CD8-positive, alpha-beta memory T cell (primary cell): ENCODE data around the gene ARHGAP25. TPM values are rescaled to one million over a fixed set of nuclear protein-coding genes. Genes with fewer than 3 reads are reported as not detected.
A peak's percentile ranks its signal among the peaks of the same experiment; 100 is the strongest.

Experiments used
- CTCF ChIA-PET: fragments of 350-600 bp; sonication (Branson Sonifier 250); formaldehyde crosslinking; loops from one replicate; lab custom pipeline; 2021; ENCODE audit warnings: antibody characterized with exemption; lab: Charles Lee
- POLR2A ChIA-PET: fragments of 350-600 bp; sonication (Branson Sonifier 250); formaldehyde crosslinking; loops from one replicate; lab custom pipeline; 2021; ENCODE audit warnings: antibody characterized with exemption; lab: Charles Lee
- DNase-seq, 5 donors: peaks; one replicate each; pipeline versions ENCODE4 v3.0.0 to v3.0.0-alpha.2; 2020 to 2022; ENCODE audit warnings: mixed read lengths in 1 of 5
- H3K27ac ChIP-seq: one replicate; pipeline ENCODE4 v1.7.0; 2013; ENCODE audit warnings: low read depth, mild to moderate bottlenecking, low read length, moderate library complexity
- H3K27me3 ChIP-seq: 2 replicates; pipeline ENCODE4 v1.7.0; 2013; ENCODE audit warnings: low read length, mild to moderate bottlenecking; ENCODE audit not compliant: insufficient read depth, poor library complexity, severe bottlenecking
- H3K36me3 ChIP-seq: 2 replicates; pipeline ENCODE4 v1.7.0; 2013; ENCODE audit warnings: mild to moderate bottlenecking, low read length, moderate library complexity; ENCODE audit not compliant: insufficient read depth
- H3K4me1 ChIP-seq: 2 replicates; pipeline ENCODE4 v1.7.0; 2013; ENCODE audit warnings: mild to moderate bottlenecking, low read length, moderate library complexity; ENCODE audit not compliant: insufficient read depth
- H3K4me3 ChIP-seq: 2 replicates; pipeline ENCODE4 v1.7.0; 2013; ENCODE audit warnings: mild to moderate bottlenecking, low read length
- H3K9me3 ChIP-seq: 2 replicates; pipeline ENCODE4 v1.7.0; 2013; ENCODE audit warnings: mild to moderate bottlenecking, low read length
- H3K27ac Mint-ChIP-seq, 8 donors: one replicate each; pipeline ENCODE4 v1.8.0; 2020 to 2021; ENCODE audit warnings: mixed read lengths in 8 of 8, mild to moderate bottlenecking in 6 of 8, inconsistent platforms in 3 of 8, moderate library complexity in 3 of 8
- H3K27me3 Mint-ChIP-seq, 2 donors: one replicate each; pipeline ENCODE4 v1.8.0; 2020 to 2021; ENCODE audit warnings: mixed read lengths in 2 of 2, mild to moderate bottlenecking in 1 of 2, moderate library complexity in 1 of 2
- H3K36me3 Mint-ChIP-seq, 3 donors: one replicate each; pipeline ENCODE4 v1.8.0; 2020 to 2021; ENCODE audit warnings: mixed read lengths in 3 of 3, inconsistent platforms in 1 of 3, mild to moderate bottlenecking in 1 of 3
- H3K4me1 Mint-ChIP-seq, 3 donors: one replicate each; pipeline ENCODE4 v1.8.0; 2020 to 2021; ENCODE audit warnings: mixed read lengths in 3 of 3, inconsistent platforms in 1 of 3, mild to moderate bottlenecking in 1 of 3
- H3K4me3 Mint-ChIP-seq, 7 donors: one replicate each; pipeline ENCODE4 v1.8.0; 2020 to 2021; ENCODE audit warnings: mixed read lengths in 7 of 7, mild to moderate bottlenecking in 6 of 7, moderate library complexity in 4 of 7, inconsistent platforms in 2 of 7
- H3K9me3 Mint-ChIP-seq, 5 donors: one replicate each; pipeline ENCODE4 v1.8.0; 2020 to 2022; ENCODE audit warnings: mixed read lengths in 5 of 5, mild to moderate bottlenecking in 3 of 5, moderate library complexity in 2 of 5, inconsistent platforms in 1 of 5
- polyA plus RNA-seq: library from polyadenylated mRNA; unstranded; fragments of 300-500 nt; fragmentation: Illumina TruSeq; gene quantifications from one replicate; pipeline ENCODE4 v1.2.3, GENCODE V29; 2021
- total RNA-seq, 2 experiments: library from RNA; stranded (reverse); gene quantifications; one replicate each; pipeline ENCODE4 v1.2.3, GENCODE V29; 2021

Gene ARHGAP25
- total and polyA plus RNA-seq, 3 experiments from 2014 or later, result 74.7 to 200 (median 75.2) TPM

DNA sequence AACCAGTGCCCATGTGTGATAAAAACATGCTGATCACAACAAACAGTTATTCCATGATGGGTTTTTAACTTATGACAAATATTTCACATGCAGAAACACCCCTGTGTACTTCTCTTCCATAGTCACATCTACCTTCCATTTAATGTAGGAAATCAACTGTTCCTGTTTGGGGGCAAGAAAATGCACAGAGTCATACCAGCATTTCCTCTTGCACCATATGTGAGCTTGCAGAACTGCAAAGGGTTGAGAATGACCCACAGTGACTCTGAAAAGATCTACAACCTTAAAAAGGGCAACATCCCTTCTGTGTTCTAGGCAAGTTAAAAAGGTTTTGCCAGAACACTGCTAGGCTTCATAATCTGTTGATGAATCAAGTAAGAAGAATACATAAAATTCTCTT, 126.7 kb downstream of the ARHGAP25 start:
- Histone ChIP-seq H3K4me1 (no peaks in the 10 kb centered on the region), H3K9me3 (no peaks in the 10 kb centered on the region), H3K36me3 (no peaks in the 10 kb centered on the region), H3K27me3 (no peaks in the 10 kb centered on the region), H3K27ac (no peak overlapping the region), H3K4me3 (no peak overlapping the region)
- H3K27me3 Mint-ChIP-seq, result no peaks in the 10 kb centered on the region
- DNase-seq, result no peak
- ChIA-PET CTCF (no interaction called here), POLR2A (no interaction called here)
- no peak overlapping the region for H3K4me3 Mint-ChIP-seq
- no peaks in the 10 kb centered on the region for H3K9me3 Mint-ChIP-seq
- no peaks in the 10 kb centered on the region for H3K4me1 Mint-ChIP-seq
- no peak overlapping the region for H3K27ac Mint-ChIP-seq
- H3K36me3 Mint-ChIP-seq, result no peaks in the 10 kb centered on the region

DNA sequence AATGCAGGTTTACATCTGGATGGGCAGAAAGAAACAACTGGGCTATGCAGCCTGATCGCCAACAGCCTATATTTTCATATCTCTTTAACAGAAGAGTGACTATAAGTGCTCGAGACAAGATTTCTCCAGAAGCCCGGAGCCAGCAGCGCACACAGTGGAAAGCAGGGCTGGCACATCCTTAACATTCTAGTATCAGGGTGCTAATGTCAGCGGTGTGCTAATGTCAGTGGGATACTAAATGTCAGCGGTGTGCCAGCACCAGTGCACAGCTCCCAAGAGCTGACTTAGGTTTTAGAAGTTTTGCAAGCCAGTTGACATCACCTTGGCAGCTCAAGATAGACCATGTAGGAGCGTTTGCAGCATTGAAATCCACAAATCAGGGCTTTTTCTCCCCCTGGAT, 128.3 kb downstream of the ARHGAP25 start:
- no peaks in the 10 kb centered on the region for H3K4me1 ChIP-seq
- no peaks in the 10 kb centered on the region for H3K9me3 Mint-ChIP-seq
- H3K4me3 Mint-ChIP-seq, result no peak overlapping the region
- H3K4me3 ChIP-seq, result no peak overlapping the region
- H3K27me3 Mint-ChIP-seq, result no peaks in the 10 kb centered on the region
- ChIA-PET CTCF (no interaction called here), POLR2A (no interaction called here)
- no peaks in the 10 kb centered on the region for H3K9me3 ChIP-seq
- no peaks in the 10 kb centered on the region for H3K27me3 ChIP-seq
- H3K4me1 Mint-ChIP-seq, result no peaks in the 10 kb centered on the region
- no peaks in the 10 kb centered on the region for H3K36me3 ChIP-seq
- no peaks in the 10 kb centered on the region for H3K36me3 Mint-ChIP-seq
- H3K27ac Mint-ChIP-seq, result no peak overlapping the region
- H3K27ac ChIP-seq, result no peak overlapping the region
- DNase-seq, result no peak

DNA sequence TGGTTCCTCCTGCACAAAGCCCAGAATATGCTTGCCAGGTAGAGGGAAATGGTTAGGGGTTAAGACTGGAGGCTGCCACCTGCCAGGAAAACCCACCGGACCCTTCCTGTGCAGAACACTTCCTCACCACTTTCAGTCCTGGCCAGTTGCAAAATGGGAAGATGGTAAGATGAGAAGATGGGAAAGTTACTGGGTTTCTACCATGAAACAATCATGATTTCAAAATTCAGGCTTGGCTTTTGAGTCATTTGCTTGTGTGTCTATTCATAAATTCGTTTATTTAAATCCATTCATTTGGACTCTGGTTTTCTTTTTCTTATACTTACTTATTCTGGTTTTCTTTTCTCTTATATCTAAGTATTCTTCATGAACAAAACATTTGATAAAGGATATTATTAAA, 129.4 kb downstream of the ARHGAP25 start:
- Histone ChIP-seq H3K4me1 (no peaks in the 10 kb centered on the region), H3K27me3 (no peaks in the 10 kb centered on the region), H3K36me3 (no peaks in the 10 kb centered on the region), H3K9me3 (no peaks in the 10 kb centered on the region), H3K27ac (no peak overlapping the region), H3K4me3 (no peak overlapping the region)
- peak overlapping the region in 2 of 8 donors; percentile 26 to 27 for H3K27ac Mint-ChIP-seq
- H3K27me3 Mint-ChIP-seq, result no peaks in the 10 kb centered on the region
- no peaks in the 10 kb centered on the region for H3K9me3 Mint-ChIP-seq
- ChIA-PET CTCF (no interaction called here), POLR2A (no interaction called here)
- no peak overlapping the region for H3K4me3 Mint-ChIP-seq
- H3K4me1 Mint-ChIP-seq, result no peaks in the 10 kb centered on the region
- DNase-seq, result no peak
- H3K36me3 Mint-ChIP-seq, result no peaks in the 10 kb centered on the region

GRCh38 chr2:68865108-68865507, 130.5 kb downstream of the ARHGAP25 start:
- POLR2A ChIA-PET, result no interaction called here
- DNase-seq, result no peak
- no peak overlapping the region for H3K27ac Mint-ChIP-seq
- Histone ChIP-seq H3K9me3 (no peaks in the 10 kb centered on the region), H3K4me3 (no peak overlapping the region), H3K36me3 (no peaks in the 10 kb centered on the region), H3K27me3 (no peaks in the 10 kb centered on the region), H3K27ac (no peak overlapping the region), H3K4me1 (no peaks in the 10 kb centered on the region)
- no peaks in the 10 kb centered on the region for H3K9me3 Mint-ChIP-seq
- no peak overlapping the region for H3K4me3 Mint-ChIP-seq
- H3K27me3 Mint-ChIP-seq, result no peaks in the 10 kb centered on the region
- CTCF ChIA-PET, result no interaction called here
- no peaks in the 10 kb centered on the region for H3K4me1 Mint-ChIP-seq
- no peaks in the 10 kb centered on the region for H3K36me3 Mint-ChIP-seq

DNA sequence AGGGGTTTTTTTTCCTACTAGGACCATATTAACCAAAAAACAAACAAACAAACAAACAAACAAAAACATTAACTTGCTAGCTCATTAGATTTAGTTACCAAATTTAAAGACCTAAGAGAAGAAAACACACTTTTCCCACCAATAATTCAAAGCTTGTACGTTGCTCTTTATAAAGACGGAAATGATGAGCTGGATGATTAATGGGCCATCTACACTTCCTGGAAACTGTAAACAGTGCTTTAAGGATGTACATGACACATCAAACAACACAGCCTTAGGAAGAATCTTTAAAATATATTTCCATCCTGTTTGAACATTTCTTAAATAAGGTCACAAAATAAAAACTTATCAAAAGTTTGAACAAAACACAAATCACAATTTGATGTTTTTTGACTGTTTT, 135.6 kb downstream of the ARHGAP25 start:
- CTCF ChIA-PET, result interaction anchor here (1.1 kb wide), 1 partner anchor 16 kb away, joined by 3 read pairs; no protein-coding TSS in a partner anchor
- Mint-ChIP-seq H3K27me3 (no peaks in the 10 kb centered on the region), H3K36me3 (no peaks in the 10 kb centered on the region), H3K4me3 (no peak overlapping the region), H3K27ac (no peak overlapping the region), H3K9me3 (no peaks in the 10 kb centered on the region), H3K4me1 (no peaks in the 10 kb centered on the region)
- Histone ChIP-seq H3K4me1 (no peaks in the 10 kb centered on the region), H3K36me3 (no peaks in the 10 kb centered on the region), H3K4me3 (no peak overlapping the region), H3K9me3 (no peaks in the 10 kb centered on the region), H3K27me3 (no peaks in the 10 kb centered on the region), H3K27ac (no peak overlapping the region)
- POLR2A ChIA-PET, result no interaction called here
- no peak for DNase-seq

DNA sequence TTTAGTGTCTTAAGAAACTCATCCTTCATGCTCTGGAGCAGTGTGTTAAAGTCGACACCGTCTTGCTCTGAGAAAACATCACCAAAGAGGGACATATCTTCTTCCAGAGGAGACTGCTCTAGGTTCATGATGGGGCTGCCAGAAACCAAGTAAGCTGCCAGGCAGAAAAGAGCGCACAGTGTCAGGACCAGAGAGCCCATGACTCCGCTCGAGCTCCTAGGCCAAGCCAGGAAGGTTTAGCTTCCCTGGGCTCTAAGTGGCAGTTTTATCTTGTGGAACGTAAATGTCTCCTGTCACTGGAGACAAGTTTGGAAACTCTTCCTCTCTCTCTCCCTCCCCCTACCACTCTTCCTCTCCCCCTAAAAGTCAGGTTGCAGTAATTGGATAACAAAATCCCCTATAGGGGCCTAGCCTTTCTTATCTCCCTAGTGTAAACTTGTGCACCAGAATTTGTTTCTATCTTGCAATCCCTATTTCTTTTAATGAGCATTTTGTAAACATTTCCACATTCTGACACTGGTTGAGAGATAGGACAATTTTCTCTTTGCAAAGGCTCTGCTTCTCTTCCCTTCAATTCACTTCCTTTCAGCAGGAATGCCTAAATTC, 136.7 kb downstream of the ARHGAP25 start, which contains the start of gene BMP10:
BMP10 (minus strand) TSS at position 239 of the 606 bp plus-strand sequence; CDS start at position 200, 39 bp downstream.
- Mint-ChIP-seq H3K27ac (peak within 1 kb of the TSS in 1 of 8 donors; percentile 2), H3K27me3 (peaks cover 0 to 8% of the 10 kb centered on the region in 2 donors), H3K4me1 (no peaks in the 10 kb centered on the region), H3K9me3 (no peaks in the 10 kb centered on the region), H3K4me3 (no peak within 1 kb of the TSS), H3K36me3 (no peaks in the 10 kb centered on the region)
- Histone ChIP-seq H3K27me3 (no peaks in the 10 kb centered on the region), H3K4me1 (no peaks in the 10 kb centered on the region), H3K27ac (no peak within 1 kb of the TSS), H3K36me3 (no peaks in the 10 kb centered on the region), H3K4me3 (no peak within 1 kb of the TSS), H3K9me3 (no peaks in the 10 kb centered on the region)
- CTCF ChIA-PET, result interaction anchor here (0.5 to 0.9 kb wide), 2 partner anchors 34 to 121 kb away, joined by 3 to 4 read pairs; no protein-coding TSS in a partner anchor
- POLR2A ChIA-PET, result no interaction called here
- DNase-seq, result no peak

Other genes starting within 250 kb of the ARHGAP25 start
- under 1 TPM in 1 of 2 experiments, not detected in 1; 0.09 TPM for gene PROKR1, start 91.2 kb upstream of the ARHGAP25 start, total RNA-seq
- gene PROKR1, start 91.2 kb upstream of the ARHGAP25 start, polyA plus RNA-seq, result not detected
- not detected for gene BMP10, start 136.6 kb downstream of the ARHGAP25 start, total RNA-seq
- gene BMP10, start 136.6 kb downstream of the ARHGAP25 start, polyA plus RNA-seq, result not detected
- gene GKN2, start 218.1 kb downstream of the ARHGAP25 start, total RNA-seq, result not detected
- gene GKN2, start 218.1 kb downstream of the ARHGAP25 start, polyA plus RNA-seq, result not detected
- gene GKN1, start 239.8 kb downstream of the ARHGAP25 start, total RNA-seq, result not detected
- gene GKN1, start 239.8 kb downstream of the ARHGAP25 start, polyA plus RNA-seq, result not detected